ENCODE results near the gene DOK3. TPM values are rescaled to one million over a fixed set of nuclear protein-coding genes. Genes with fewer than 3 reads are reported as not detected.

The DOK3 gene
- polyA plus RNA-seq, 1 donor (not counting 4 experiments of a cell fraction or from before 2014, with no cell fraction given) = 1.7 TPM

DNA sequence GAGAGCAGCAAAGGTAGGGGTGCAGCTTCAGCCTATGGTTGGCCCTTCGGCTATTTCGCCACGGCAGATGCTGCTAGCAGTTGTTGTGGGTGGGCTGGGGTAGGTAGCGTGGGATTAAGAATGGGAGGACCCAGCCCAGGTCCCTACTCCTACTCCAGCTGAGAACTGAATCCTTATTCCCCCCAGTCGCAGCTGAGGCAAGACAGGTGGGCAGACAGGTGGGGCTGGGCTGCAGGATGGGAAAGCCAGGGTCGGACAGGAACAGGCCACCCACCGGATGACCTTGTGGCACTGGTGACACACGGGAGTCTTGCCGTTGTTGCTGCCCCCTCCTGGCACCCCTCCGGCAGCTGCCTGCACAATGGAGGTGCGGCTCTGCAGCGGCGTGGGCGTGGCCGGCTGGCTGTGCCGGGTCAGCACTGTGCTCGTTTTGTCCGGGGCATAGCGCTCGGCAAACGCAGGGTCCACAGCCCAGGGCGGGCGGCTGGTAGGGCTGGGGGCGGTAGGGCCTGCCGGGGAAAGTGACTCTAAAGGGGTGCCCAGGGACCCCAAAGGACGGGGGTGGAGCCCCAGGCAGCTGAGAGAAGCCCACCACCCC lies 20.4 kb downstream of the DOK3 start:
- no peak for FAIRE-seq
- Histone ChIP-seq H3K9me3 (ENCODE audit: control insufficient read depth, low read depth, low read length) (no peaks in the 10 kb centered on the region), H3K27ac (ENCODE audit: control insufficient read depth, insufficient read depth, low read length) (no peak overlapping the region), H3K36me3 (ENCODE audit: control insufficient read depth in 2 of 2, extremely low read depth in 1 of 2, insufficient read depth in 2 of 2, low read length in 2 of 2) (peaks cover 42 to 51% of the 10 kb centered on the region in 2 experiments), H3K9ac (ENCODE audit: control insufficient read depth, extremely low read depth, insufficient read depth, low read length) (no peak overlapping the region), H3K4me1 (ENCODE audit: control insufficient read depth, extremely low read depth, insufficient read depth, low read length) (peaks cover 9% of the 10 kb centered on the region), H4K20me1 (ENCODE audit: control insufficient read depth, extremely low read depth, insufficient read depth, low read length) (peaks cover 7% of the 10 kb centered on the region), H3K27me3 (ENCODE audit: control insufficient read depth, extremely low read depth, insufficient read depth, low read length) (no peaks in the 10 kb centered on the region), H3K4me2 (ENCODE audit: control insufficient read depth, extremely low read depth, insufficient read depth, low read depth, low read length) (no peak overlapping the region), H3K4me3 (ENCODE audit: control insufficient read depth in 2 of 3, extremely low read depth in 1 of 3, insufficient read depth in 2 of 3, low read depth in 1 of 3, low read length in 3 of 3) (no peak overlapping the region), H2AFZ (ENCODE audit: control insufficient read depth, low read length) (no peak overlapping the region), H3K9me1 (ENCODE audit: control insufficient read depth, extremely low read depth, insufficient read depth, low read length) (no peaks in the 10 kb centered on the region), H3K79me2 (ENCODE audit: control insufficient read depth, insufficient read depth, low read length) (peaks cover 18% of the 10 kb centered on the region)
- TF ChIP-seq EZH2 (IDR thresholded peaks at IDR 0.05; ENCODE audit: low read length) = no peak
- TF ChIP-seq, protein P1, sequence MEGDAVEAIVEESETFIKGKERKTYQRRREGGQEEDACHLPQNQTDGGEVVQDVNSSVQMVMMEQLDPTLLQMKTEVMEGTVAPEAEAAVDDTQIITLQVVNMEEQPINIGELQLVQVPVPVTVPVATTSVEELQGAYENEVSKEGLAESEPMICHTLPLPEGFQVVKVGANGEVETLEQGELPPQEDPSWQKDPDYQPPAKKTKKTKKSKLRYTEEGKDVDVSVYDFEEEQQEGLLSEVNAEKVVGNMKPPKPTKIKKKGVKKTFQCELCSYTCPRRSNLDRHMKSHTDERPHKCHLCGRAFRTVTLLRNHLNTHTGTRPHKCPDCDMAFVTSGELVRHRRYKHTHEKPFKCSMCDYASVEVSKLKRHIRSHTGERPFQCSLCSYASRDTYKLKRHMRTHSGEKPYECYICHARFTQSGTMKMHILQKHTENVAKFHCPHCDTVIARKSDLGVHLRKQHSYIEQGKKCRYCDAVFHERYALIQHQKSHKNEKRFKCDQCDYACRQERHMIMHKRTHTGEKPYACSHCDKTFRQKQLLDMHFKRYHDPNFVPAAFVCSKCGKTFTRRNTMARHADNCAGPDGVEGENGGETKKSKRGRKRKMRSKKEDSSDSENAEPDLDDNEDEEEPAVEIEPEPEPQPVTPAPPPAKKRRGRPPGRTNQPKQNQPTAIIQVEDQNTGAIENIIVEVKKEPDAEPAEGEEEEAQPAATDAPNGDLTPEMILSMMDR (optimal IDR thresholded peaks at IDR 0.05 in 1 of 3, IDR thresholded peaks at IDR 0.05 in 1 of 3, conservative IDR thresholded peaks at IDR 0.05 in 1 of 3; ENCODE audit: extremely low read depth in 1 of 3, insufficient read depth in 2 of 3, low read length in 3 of 3) = no peak
- dilution Hi-C loops (cut with MboI; ENCODE audit: extremely low pct_ligation_motif_present, low sequenced_read_pairs) = no loop called here
- no peak for DNase-seq (ENCODE audit: low read depth, low spot score)

DNA sequence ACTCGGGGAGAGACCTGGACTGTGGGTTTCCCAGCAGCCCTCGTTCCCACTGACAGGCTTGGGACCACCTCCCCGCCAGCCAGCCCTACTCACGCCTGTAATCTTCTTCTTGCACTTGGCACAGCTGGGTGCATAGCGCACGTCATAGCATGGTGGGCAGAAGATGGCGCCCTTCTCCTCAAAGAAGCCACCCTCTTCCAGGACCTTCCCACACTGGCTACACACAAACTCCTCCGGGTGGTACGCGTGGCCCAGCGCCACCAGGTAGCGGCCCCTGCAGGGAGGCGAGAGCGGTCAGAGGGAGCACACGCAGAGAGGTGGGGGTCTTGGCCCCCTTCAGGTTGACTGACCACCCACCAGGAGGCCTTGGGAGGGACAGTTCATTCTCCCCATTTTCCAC lies 21.7 kb downstream of the DOK3 start:
- no peaks in the 10 kb centered on the region for H3K9me1 ChIP-seq (ENCODE audit: control insufficient read depth, extremely low read depth, insufficient read depth, low read length)
- no peak overlapping the region for H3K9ac ChIP-seq (ENCODE audit: control insufficient read depth, extremely low read depth, insufficient read depth, low read length)
- DNase-seq (ENCODE audit: low read depth, low spot score) (no peak), FAIRE-seq (no peak)
- H3K27ac ChIP-seq (ENCODE audit: control insufficient read depth, insufficient read depth, low read length) = no peak overlapping the region
- no peak for TF ChIP-seq EZH2 (IDR thresholded peaks at IDR 0.05; ENCODE audit: low read length)
- TF ChIP-seq, protein P1 (optimal IDR thresholded peaks at IDR 0.05 in 1 of 3, IDR thresholded peaks at IDR 0.05 in 1 of 3, conservative IDR thresholded peaks at IDR 0.05 in 1 of 3; ENCODE audit: extremely low read depth in 1 of 3, insufficient read depth in 2 of 3, low read length in 3 of 3) = no peak
- H3K36me3 ChIP-seq (ENCODE audit: control insufficient read depth in 2 of 2, extremely low read depth in 1 of 2, insufficient read depth in 2 of 2, low read length in 2 of 2) = peaks cover 47 to 55% of the 10 kb centered on the region in 2 experiments
- no peaks in the 10 kb centered on the region for H3K4me1 ChIP-seq (ENCODE audit: control insufficient read depth, extremely low read depth, insufficient read depth, low read length)
- peaks cover 14% of the 10 kb centered on the region for H3K79me2 ChIP-seq (ENCODE audit: control insufficient read depth, insufficient read depth, low read length)
- peaks cover 7% of the 10 kb centered on the region for H4K20me1 ChIP-seq (ENCODE audit: control insufficient read depth, extremely low read depth, insufficient read depth, low read length)
- H3K4me3 ChIP-seq (ENCODE audit: control insufficient read depth in 2 of 3, extremely low read depth in 1 of 3, insufficient read depth in 2 of 3, low read depth in 1 of 3, low read length in 3 of 3) = no peak overlapping the region
- no peaks in the 10 kb centered on the region for H3K9me3 ChIP-seq (ENCODE audit: control insufficient read depth, low read depth, low read length)
- no peak overlapping the region for H2AFZ ChIP-seq (ENCODE audit: control insufficient read depth, low read length)
- no peak overlapping the region for H3K4me2 ChIP-seq (ENCODE audit: control insufficient read depth, extremely low read depth, insufficient read depth, low read depth, low read length)
- dilution Hi-C loops (cut with MboI; ENCODE audit: extremely low pct_ligation_motif_present, low sequenced_read_pairs) = no loop called here
- H3K27me3 ChIP-seq (ENCODE audit: control insufficient read depth, extremely low read depth, insufficient read depth, low read length) = no peaks in the 10 kb centered on the region
